Measurements from ENCODE around the gene PAFAH1B1.
"Not testable (repeated sequence)": the region's sequence is repeated elsewhere in the genome, so short reads cannot be mapped to it uniquely, and the experiment has no call there.

The PAFAH1B1 gene

GRCh38 chr17:2592971-2593820, at the start of gene PAFAH1B1:
PAFAH1B1 (plus strand) TSS chr17:2593654; CDS start chr17:2638289, 44,635 bp downstream.
- DNase-seq (ENCODE audit: low read depth in 3 of 3) = peak; percentile 83 to 94 (median 90)

DNA sequence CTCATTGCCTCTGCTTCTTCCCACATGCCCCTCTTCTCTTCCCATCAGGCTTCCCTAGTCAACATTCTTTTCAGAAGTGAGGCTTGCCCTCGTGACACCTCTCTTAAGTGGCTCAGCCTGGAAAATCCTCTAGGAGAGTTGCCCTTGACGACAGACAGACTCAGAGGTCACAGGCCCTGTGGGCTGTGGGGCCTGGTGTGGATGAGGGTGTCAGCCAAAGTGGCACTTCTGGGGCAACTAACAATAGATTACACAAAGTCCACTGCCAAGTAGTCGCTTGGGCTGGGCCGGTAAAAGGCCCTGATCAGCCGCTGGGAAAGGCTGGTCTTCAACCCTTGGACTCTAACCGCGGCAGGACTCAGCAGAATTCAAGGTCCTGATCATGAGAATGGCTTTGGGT, 48.1 kb upstream of the PAFAH1B1 start:
- no peak for DNase-seq (ENCODE audit: low read depth in 3 of 3)

GRCh38 chr17:2547176-2547575, 46.3 kb upstream of the PAFAH1B1 start:
- no peak for DNase-seq (ENCODE audit: low read depth in 3 of 3)

GRCh38 chr17:2548026-2548425, 45.4 kb upstream of the PAFAH1B1 start:
- DNase-seq (ENCODE audit: low read depth in 3 of 3) = not testable (repeated sequence)

DNA sequence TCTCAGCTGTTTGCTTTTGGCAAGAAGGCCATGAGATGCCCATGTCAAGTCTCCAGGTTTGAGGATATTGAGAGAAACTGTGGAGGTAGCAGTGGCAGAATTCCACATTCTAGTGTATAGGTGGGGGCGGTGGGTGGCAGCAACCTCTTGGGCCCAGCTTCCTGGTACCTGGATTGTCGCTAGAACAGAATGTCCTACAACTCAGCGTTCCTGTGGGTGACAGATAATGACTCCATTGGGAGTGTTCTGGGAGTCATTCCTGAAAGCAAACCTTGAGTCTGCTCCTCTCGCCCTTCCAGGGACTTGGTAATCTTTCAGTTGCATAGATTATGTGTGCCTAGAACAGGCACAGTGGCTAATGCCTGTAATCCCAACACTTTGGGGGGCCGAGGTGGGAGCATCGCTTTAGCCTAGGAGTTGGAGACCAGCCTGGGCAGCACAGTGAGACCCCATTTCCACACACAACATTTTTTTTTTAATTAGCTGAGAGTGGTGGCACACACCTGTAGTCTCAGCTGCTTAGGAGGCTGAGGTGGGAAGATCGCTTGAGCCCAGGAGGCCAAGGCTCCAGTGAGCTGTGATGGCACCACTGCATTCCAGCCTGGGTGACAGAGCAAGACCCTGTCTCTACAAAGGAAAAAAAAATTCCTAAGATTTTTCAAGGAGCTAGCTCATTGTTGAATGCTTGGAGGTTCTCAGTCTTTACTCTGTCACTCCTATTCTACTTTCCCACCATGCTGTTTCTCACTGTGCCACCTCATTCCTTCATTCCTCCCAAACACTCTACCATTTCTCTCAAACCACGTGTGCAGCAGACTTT, 43.9 kb upstream of the PAFAH1B1 start:
- no peak for DNase-seq (ENCODE audit: low read depth in 3 of 3)

DNA sequence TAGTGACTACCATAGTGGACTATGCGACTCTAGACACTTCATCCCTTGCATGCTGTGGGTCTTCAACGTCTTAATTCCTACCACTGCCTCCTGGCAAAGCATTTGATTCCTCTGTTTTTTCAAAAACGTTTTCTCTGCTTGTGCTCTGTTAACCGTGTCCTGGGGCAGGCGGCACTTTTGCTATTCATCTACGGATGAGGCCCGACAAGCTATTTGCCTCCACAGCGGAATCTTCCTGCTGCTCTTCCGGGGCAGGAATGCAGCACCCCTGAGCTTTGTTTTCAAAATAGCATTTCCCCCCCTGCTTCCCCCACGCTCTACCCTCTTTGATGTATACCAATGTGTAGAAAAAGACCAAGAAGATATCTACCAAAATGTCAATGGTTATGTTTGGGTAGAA, 42.0 kb upstream of the PAFAH1B1 start:
- no peak for DNase-seq (ENCODE audit: low read depth in 3 of 3)

- DNase-seq (ENCODE audit: low read depth in 3 of 3) = no peak
Measured at GRCh38 chr17:2551928-2552327, 41.5 kb upstream of the PAFAH1B1 start.

DNA sequence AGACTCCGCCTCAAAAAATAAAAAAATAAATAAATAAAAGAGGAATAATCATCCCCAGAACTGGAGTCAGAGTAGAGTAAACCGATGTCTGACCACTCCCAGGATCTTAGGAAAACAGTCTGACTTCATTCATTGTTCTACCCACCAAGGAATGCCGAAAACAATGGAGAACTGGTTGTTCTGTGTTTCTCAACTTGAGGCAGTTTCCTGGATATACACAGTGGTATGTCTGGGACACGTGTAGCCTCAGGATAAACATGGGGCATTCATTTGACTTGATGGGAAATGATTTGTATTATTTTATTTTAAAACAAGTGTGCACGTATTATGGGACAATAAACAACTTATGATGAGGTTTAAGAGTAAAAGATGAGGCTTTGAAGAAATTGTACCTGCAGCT, 32.8 kb upstream of the PAFAH1B1 start:
- no peak for DNase-seq (ENCODE audit: low read depth in 3 of 3)

DNA sequence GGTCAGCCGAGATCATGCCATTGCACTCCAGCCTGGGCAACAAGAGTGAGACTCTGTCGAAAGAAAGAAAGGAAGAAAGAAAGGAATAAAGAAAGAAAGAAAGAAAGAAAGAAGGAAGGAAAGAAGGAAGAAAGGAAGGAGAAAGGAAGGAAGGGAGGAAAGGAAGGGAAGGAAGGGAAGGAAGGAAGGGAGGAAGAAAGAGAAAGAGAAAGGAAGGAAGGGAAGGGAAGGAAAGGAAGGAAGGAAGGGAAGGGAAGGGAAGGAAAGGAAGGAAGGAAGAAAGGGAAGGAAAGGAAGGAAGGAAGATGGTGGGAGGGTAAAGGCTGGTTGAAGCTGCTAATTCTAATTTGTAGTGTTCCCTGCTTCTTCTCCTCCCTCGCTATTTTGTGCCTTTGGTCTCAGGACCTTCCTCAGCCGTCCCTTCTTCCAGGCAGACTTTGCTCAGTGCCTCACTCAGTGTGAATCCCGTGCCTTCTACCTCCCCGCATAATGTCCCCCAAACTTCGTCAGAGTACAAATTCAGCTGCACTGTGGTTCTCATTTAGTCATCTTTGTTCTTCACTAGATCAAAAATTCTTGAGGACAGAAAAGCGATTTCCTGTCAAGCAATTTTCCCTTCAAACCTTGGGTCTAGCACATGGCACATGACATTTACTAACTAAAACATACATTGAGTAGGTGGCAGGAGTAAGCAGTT, 31.1 kb upstream of the PAFAH1B1 start:
- no peak for DNase-seq (ENCODE audit: low read depth in 3 of 3)

- no peak for DNase-seq (ENCODE audit: low read depth in 3 of 3)
Measured at GRCh38 chr17:2563061-2563460, 30.4 kb upstream of the PAFAH1B1 start.

- DNase-seq (ENCODE audit: low read depth in 3 of 3) = no peak
Measured at GRCh38 chr17:2563543-2563942, 29.9 kb upstream of the PAFAH1B1 start.

DNA sequence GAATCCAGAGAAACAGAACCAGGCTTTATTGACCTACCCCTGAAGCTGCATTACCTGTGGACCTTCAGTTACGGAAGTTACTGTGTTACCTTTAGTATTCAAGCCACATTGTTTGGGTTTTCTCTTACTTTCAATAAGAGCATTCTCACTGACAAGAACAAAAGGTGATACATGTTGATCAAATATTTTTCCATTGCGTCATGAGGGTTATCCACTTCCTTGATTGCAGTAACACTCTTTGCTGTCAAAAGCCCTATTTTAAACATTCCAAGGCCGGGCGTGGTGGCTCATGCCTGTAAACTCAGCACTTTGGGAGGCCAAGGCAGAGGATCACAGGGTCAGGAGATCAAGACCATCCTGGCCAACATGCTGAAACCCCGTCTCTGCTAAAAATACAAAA, 28.6 kb upstream of the PAFAH1B1 start:
- DNase-seq (ENCODE audit: low read depth in 3 of 3) = no peak

DNA sequence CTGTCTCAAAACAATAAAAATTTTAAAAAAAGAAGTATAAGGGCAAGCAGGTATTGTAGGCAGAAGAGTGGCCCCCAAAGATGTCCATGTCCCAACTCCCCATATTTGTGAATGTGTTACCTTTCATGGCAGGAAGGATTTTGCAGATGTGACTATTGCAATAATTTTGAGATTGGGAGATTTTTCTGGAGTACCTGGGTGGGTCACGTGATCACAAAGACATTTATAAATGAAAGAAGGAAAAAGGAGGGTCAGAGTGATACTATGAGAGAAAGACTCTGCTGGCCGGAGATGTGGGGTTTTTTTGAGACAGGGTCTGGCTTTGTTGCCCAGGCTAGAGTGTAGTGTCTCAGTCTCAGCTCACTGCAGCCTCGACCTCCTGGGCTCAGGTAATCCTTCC, 27.4 kb upstream of the PAFAH1B1 start:
- DNase-seq (ENCODE audit: low read depth in 3 of 3) = no peak

DNA sequence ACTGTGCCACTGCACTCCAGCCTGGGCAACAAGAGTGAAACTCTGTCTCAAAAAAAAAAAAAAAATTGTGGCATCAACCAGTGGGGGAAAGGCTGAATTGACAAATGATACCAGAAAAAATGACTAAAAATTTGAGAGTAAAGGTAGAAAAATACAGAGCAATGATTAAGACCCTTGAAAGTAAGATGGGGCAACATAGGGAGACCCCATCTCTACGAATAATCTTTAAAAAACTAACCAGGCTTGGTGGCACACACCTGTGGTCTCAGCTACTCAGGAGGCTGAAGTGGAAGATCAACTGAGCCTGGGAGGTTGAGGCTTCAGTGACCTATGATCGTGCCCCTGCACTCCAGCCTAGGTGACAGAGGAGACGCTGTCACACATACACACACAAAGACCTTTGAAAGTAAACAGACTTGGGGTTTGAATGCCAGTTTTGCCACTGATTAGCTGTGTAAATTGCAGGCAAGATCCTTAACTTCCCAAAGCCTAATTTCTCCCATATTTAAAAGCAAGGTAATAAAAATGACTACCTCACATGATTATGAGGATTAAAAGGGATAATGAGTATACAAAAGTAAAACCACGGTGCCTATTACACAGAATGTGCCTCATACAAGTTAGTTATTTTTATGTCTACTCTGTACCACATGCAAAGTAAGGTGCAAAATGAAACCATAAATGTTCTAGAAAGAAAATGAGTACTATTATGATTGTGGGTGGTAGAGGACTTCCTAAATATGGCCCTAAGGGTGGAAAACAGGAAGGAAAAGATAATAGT, 21.7 kb upstream of the PAFAH1B1 start:
- no peak for DNase-seq (ENCODE audit: low read depth in 3 of 3)

DNA sequence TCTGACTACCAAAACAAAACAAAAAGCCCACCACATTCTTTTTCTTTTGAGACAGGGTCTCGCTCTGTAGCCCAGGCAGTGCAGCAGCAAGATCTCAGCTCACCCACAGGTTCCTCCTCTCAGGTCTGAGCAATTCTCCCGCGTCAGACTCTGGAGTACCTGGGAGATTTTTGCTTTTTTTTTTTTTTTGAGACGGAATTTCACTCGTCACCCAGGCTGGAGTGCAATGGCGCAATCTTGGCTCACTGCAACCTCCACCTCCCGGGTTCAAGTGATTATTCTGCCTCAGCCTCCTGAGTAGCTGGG, 21.2 kb upstream of the PAFAH1B1 start:
- not testable (repeated sequence) for DNase-seq (ENCODE audit: low read depth in 3 of 3)

DNA sequence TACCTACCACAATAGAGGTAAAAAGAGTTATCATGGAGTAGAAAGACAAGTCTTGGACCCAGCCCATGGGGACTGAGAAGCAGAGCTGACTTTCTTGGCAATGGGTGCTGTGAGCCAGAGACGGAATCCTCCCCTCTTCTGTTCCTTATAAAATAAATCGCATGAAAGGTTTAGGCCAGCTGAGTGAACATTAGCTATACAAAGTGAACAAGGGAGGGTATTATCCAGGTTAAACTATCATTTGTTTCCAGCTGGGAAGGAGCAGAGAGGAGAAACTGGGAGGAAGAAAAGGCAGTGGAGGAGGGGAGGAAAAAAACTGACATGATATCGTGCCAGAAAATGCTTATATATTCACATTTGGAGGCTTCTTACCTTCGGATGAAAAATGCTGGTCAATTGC, 13.3 kb upstream of the PAFAH1B1 start:
- DNase-seq (ENCODE audit: low read depth in 3 of 3) = no peak

DNA sequence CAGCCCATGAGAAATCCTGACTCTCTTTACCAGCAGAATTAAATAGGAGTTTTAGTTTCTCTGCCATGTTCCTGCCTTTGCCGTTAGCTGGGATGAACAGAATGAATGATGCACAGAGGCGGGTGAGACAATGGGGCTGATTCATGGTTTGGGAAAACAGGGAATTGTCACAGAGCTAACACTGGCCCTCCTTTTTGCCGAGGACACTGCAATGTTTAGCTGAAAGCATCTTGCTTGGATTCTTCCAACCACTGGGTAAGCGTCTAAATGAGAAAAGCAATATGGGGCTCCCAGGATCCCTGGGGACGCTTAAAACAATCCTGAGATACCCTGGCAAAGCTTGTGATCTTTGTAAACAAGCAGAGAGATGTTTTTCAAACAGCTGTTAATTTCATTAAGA, 12.8 kb upstream of the PAFAH1B1 start:
- no peak for DNase-seq (ENCODE audit: low read depth in 3 of 3)

GRCh38 chr17:2582493-2582892, 11.0 kb upstream of the PAFAH1B1 start:
- DNase-seq (ENCODE audit: low read depth in 3 of 3) = no peak

- DNase-seq (ENCODE audit: low read depth in 3 of 3) = no peak
Measured at GRCh38 chr17:2591040-2591640, 2.3 kb upstream of the PAFAH1B1 start.

- peak; percentile 68 to 81 (median 69) for DNase-seq (ENCODE audit: low read depth in 3 of 3)
Measured at GRCh38 chr17:2593821-2594721, 617 bp downstream of the PAFAH1B1 start.

Measured in stimulated activated CD4-positive, alpha-beta T cell treated with anti-CD3 and anti-CD28 coated beads, TNF-alpha, amount 100 ng/mL, for 24 hours (primary cell).